NCI-H345 treated with DMSO at 0.1 percent for 48 hours (cell line): ENCODE results near the gene RNPS1.
A peak's percentile ranks its signal among the peaks of the same experiment; 100 is the strongest.

Experiments used
- DNase-seq: peaks from one replicate; lab custom pipeline; 2025; ENCODE audit not compliant: unreplicated experiment; lab: John Stamatoyannopoulos, UW

RNPS1 gene, protein sequence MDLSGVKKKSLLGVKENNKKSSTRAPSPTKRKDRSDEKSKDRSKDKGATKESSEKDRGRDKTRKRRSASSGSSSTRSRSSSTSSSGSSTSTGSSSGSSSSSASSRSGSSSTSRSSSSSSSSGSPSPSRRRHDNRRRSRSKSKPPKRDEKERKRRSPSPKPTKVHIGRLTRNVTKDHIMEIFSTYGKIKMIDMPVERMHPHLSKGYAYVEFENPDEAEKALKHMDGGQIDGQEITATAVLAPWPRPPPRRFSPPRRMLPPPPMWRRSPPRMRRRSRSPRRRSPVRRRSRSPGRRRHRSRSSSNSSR

DNA sequence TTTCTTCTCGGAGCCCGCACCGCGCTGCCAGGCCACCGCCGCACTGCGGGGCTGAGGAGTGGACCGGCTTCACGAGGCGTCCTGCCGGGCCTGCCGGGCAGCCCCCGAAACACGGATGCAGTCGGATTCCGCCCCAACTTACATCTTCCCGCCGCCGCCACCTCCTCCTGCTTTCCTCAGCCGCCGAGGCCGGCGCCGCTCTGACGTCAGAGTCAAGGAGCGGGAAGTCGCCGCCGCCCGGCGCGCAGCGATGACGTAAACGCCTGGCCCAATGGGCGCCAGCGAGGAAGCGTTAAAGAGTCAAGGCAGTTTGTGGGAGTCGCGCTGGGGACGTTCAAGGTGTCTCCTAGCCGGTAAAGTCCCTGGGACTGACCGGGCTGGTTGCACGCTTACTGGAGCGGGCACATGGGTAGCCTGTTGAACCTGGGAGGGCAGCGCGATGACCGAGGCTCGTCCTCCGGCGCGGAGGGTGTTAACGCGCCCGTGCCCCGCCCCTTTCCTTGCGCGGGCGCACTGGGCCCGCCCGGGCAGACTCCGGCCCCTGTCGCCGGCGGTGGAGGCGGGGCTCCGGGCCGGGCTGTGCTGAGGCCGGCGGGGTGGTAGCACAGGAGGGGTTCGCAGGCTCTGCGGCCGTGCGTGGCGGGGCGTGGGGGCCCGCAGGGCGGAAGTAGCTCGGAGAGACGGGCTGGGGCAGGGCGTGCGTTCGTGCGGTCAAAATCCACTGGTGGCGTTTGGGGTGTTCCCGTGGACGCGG, at the start of gene RNPS1:
TSS of gene RNPS1 (minus strand) at position 214 of the 754 bp plus-strand sequence. CDS start 3,483 bp downstream, outside the sequence.
- DNase-seq: peak; percentile 95

DNA sequence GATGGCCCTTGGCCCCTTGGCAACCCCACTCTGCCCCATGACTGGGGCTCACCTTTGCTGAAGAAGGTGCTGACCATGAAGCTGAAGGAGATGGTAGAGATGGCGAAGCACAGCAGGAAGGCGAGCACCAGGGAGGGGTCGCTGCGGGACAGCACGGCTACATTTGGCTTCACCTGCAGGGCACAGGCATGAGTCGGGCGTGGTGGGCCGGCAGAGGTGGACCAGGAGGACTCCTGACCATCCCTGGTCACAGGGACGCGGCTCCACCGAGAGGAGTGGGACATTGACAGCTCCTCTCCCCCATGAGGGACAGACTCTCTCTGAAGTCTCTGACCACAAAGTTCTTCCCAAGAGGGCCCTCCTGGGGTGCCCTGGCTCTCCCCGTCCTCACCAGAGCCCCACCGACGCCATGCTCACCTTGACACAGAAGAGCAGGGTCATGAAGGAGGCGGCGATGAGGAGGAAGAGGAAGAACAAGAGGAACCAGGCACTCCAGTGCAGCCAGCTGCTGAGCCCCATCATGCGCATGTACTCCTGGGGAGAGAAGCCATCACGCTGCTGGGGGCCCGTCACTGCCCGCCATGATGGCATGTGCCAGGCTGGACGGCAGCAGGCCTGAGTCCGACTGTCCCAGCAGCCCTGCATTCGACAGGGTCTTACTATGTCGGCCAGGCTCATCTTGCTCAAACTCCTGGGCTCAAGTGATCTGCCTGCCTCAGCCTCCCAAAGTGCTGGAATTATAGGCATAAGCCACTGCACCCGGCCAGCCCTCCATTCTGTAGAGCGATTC, 49.5 kb upstream of the RNPS1 start:
- DNase-seq: no peak

DNA sequence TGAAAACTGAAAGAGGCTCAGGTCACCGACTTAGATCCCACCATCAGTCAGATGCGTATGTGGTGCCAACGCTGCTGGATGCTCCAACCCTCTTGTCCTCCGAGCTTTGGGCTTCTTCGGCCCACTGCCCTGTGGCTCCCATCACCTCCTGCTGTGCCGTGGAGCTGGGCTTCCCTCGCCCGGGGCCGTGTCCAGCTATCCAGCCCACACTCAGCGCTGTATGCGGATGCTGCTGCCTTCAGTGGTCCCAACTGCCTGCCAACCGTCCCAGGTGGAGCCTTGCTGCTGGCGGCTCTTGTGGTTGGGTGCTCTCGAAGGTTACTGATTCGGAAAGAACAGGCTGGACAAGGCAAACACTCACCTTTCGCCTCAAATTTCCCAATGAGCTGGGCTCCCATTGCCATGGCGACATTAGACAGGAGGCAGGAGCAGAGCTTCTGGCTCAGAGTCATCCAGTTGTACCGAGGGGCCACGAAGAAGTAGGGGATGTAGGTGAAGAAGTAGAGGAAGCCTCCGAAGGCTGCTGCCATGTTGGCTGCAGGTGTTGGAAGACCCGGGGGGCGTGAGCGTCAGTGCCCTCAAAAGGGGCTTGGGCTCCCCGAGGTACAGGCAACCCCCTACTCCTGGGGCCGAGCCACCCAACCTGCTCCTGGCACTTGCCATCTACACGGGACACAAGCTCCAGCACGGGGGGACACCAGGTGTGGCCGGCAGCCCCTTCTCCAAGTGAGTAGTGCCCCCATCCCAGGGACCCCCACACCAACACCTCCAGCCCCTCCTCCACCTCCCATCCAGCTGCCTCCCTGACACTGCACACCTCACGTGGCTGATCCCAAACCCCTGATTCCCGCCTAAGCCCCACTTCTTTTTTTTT, 40.4 kb upstream of the RNPS1 start:
- DNase-seq: no peak

DNA sequence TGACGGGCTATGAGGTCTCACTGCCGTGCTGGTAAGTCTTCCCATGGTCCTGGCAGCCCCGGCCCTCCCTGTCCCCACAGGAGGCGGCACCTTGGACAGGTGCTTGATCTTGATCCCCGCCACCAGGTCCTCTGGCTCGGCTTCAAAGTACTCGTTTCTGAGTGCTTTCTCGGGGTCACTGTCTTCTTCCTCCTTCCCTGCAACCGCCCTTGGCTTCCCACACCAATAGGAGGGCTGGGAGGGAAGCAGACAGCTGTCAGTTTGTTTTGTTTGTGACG, 31.9 kb upstream of the RNPS1 start:
- no peak for DNase-seq

DNA sequence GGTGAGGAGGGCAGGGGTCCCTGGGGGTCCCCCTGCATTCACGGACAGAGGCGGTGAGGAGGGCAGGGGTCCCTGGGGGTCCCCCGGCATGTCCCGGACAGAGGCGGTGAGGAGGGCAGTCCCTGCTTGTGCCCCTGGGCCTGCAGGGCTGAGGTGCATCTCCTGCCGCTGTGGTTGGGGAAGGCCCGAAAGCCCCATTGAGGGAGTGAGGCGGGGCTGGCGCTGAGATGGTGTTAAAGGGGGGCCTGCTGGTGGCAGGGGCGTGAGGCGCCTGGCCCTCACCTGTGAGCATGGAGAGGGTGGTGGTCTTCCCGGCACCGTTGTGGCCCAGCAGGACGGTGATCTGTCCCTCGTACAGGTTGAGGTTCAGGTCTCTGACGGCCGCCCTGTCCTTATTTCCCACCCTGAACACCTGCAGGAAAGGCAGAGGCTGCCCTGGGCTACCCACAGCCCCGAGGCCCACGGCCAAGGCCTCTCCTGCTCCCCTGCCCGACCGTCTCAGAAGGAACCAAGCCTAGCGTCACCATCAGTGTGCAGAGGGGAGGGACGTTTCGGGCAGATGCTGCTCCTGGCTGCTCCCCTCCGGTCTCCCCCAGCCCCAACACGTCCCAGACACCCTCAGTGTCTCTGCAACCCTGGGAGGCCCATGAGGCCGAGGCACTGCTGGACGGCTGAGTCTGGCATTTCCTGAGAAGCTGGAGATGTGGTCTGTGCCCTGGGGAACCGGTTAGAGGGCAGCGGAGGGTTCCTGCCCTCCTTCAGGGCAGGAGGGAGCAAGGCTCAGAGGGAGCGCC, 31.4 kb upstream of the RNPS1 start:
- DNase-seq: no peak

DNA sequence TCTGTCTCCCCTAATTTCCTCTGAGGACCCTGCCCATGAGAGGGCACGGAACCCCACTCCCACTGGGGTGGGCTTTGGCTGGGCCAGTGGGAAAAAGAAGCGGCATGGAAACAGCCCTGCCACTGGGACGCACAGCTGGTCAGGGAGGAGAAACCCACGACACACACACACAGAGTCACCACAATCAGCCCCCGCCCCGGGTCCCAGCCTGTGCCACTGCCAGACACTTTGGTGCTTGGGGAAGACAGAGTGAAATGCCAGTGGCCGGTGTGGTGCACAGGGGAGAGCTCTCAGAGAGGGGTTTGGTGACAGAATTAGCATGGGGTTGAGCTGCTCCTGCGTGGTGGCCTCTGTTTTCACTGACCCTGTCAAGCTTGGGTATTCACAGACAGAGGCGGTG, 30.7 kb upstream of the RNPS1 start:
- no peak for DNase-seq

DNA sequence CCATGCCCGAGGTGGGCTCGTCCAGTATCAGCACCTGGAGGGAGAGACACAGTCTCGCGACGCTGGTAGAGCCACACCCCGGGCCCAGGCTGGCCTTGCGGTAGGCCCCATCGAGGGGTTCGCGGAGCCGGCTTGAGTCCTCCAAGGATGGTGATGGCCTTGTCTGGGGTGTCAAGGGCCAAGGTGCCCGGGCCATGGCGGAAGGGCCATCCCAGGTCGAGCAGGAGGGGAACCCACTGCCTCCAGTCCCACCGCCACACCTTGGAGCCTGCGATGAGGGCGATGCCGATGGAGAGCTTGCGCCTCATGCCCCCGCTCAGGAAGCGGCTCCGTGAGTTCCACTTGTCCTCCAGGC, 29.6 kb upstream of the RNPS1 start:
- DNase-seq: no peak

DNA sequence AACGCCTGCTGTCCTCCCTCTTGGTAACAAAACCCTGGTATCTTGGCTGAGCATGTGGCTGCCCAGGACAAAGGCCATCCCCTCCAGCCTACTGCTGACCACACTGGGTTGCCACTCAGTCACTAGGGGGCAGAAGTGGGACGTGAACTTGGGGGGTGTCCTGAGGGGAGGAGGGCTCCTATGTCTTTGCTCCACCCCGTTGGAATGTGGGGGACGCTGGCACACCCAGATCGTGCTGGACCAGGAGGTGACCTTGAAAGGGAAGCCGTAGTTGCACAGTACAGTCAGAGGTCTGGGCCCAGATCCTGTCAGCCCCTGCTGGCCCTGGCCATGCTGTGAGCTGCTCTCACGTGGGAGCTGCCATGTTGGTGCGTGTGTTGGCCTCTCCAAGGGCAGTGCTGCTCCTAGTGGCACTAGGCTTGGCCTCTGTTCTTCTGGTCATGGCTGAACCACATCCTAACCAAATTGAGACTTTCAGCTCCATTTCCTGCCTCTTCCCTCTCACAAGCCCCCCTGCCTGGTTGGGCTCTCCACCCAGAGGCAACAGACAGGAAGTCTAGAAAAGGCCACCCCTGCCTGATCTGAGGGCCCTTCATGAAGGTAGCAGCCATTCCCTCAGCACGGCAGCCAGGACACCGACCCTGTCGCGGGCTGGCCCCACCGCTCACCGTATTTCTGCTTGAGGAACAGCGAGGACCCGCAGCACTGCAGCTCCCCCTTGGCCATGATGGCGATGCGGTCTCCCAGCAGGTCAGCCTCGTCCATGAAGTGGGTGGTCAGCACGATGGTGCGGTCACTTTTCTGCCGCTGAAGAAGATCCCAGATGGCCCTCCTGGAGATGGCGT, 29.0 kb upstream of the RNPS1 start:
- DNase-seq: no peak

DNA sequence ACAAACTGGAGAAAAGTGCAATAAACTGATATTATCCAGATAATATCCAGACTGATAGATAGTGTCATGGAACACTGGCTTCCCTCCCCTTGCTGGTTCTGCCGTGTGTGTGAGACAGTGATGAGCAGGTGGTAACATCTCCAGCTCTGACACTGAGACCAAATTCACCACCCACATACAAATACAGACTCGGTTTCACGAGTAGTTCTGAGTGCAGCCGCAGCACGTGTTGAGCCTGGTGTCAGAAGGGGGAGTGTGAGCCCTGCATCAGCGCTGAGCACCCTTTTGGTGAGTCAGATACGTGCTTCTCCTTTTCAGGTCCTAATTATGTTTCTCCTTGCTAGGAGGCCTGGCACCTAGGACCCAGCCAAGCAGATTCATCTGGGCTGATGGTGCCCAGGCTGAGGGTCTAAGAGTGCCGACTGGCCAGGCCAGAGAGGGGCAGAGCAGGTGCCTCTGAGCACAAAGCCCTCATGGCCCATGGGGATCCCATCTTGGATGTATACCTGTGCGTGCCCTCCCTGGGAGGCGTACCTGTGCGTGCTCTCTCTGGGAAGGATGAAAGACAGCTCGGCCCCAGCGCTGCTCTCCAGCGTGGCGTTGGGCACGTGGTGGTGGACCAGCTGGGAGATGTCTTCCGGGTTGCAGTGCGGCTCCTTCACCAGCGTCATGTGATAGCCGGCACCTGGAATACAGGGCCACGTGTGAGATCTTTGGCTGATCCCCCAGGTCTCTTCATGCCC, 27.3 kb upstream of the RNPS1 start:
- DNase-seq: no peak

DNA sequence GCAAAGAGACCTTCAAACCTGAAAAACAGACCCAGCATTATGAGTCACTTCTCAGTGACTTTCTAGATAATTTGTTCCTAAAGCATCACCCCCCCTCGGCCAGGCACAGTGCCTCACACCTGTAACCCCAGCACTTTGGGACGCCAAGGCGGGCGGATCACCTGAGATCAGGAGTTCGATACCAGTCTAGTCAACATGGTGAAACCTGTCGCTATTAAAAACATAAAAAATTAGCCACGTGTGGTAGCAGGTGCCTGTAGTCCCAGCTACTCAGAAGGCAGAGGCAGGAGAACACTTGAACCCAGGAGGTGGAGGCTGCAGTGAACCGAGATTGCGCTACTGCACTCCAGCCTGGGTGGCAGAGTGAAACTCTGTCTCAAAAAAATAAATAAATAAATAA, 24.3 kb upstream of the RNPS1 start:
- no peak for DNase-seq

DNA sequence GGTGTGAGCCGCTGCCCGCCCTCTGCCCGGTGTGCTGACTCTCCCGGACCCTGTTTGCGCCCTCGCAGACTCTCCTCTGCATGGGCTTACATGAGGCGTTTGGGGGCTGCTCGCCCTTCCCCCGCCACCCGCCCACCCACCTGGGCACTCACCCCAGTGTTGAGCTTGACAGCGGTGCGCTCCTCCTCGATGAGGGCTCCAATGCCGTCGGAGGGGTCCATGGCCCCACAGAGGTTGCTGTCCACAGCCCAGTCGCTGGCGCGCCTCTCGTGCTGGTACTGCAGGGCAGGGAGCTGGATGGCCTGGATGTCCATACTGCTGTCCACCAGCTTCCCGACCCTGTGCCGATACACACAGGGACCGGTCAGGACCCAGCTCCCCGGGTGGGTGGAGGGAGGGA, 21.4 kb upstream of the RNPS1 start:
- no peak for DNase-seq

DNA sequence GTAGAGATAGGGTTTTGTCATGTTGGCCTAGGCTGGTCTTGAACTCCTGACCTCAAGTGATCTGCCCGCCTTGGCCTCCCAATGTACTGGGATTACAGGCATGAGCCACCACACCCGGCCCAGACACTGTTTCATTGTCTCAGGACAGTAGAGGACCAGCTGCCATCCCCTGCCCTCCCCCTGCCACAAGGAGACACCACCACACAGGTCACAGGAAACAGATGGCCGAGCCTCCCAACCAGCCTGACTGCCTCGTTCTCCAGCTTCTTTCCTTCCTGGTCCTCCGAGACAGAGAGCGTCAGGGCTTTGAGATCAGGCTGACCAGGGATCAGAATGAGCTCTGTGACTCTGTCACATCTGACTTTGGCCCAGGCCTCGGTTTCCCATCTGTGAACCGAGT, 20.8 kb upstream of the RNPS1 start:
- no peak for DNase-seq

DNA sequence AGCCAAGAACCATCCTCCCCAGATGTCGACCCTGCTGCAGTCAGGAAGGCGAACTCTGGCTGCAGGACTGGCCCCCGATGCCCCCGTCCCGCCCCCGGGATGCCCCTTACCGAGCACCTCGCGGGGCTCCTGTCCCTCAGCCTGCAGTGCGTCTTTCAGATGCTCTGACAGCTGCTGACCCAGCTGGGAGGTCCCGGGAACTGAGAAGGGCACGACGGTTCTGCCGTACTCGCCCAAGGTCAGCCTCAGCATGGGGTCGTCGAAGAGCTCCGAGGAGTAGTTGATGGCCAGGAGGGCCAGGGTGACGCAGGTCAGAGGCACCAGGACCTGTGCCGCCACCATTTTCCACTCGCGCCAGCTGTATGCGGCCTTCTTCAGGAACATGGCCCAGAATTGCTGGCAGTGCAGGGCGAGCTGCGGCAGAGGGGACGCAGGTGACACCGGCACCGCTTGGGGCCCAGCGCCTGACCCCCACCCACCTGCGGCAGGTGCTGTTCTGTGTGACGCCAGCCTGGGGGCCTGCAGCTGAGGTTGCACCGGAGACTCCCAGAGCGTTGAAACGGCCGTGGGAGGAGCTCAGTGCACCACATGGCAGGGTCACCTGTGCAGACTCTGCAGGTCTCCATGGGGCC, 20.1 kb upstream of the RNPS1 start:
- DNase-seq: no peak

DNA sequence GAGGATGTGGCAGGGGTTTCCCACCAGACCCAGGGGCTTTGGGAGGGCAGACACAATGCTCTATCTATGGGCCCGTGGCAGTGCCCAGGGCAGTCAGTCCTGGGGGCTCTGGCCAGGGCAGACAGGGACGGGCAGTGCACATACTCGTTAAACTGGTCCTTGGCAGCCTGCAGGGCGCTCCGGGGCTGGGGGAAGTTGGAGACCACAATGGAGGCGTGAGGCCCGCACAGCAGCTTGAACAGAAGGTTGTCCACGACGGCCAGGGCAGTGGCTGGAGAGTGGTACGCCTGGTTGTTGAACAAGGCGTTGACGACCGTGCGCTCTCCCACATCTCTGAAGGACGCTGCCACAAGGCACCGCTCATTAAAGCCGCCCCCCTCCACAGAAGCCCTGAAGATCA, 18.6 kb upstream of the RNPS1 start:
- DNase-seq: no peak

DNA sequence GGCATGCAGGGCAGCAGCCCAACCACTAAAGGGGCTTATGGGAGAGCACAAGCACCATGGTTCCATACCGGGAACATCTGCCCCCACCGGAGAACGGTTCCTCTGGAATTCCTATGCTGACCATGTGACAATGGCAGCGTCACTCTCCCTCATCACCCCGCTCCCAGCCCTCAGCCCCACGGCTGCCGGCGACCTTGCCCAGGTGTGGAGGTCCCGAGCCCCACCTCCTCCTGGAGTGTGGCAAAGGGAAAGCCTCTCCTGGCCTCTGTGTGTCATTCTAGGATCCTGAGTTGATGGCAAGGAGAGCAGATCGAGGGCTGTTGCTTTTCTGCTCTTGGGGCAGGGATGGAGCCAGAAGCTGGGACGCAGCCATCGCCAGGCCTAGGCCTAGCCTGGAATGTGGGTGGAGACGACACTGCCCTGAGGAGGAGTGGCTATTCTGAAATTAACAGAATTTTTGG, 17.8 kb upstream of the RNPS1 start:
- DNase-seq: no peak

DNA sequence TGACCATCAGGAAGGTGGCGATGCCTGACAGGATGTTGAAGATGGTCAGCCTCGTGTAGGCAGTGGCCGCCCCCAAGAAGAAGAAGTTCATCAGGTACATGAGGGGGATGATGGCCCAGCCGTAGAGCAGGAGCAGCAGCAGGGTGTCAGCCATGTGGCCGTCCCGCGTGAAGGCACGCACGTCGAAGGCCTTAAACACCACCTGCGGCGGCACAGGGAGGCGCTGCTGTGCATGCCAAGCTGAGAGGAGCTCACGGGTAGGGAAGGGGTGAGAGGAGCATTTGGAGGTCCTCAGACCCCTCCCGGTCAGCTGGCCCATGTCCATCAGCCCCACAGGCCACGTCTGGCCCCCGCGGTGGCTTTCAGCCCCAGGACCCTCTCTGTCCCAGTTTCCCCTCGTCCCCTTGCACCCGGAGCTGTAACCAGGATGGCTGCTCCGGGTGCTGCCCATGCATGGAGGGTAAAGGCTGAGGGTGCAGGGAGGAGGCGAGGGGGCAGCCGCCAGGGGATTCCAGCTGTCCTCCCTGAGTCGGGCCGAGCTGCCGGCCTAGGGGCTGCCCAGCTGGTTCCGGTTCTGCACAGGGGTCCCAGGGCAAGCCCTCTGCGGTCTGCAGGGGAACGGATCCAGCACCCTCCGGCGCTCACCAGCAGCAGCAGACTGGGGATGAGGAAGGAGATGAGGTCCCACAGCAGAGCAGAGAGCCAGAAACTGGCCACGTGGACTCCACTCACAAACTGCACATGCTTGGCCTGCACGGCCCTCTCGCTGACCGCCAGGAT, 17.1 kb upstream of the RNPS1 start:
- no peak for DNase-seq

DNA sequence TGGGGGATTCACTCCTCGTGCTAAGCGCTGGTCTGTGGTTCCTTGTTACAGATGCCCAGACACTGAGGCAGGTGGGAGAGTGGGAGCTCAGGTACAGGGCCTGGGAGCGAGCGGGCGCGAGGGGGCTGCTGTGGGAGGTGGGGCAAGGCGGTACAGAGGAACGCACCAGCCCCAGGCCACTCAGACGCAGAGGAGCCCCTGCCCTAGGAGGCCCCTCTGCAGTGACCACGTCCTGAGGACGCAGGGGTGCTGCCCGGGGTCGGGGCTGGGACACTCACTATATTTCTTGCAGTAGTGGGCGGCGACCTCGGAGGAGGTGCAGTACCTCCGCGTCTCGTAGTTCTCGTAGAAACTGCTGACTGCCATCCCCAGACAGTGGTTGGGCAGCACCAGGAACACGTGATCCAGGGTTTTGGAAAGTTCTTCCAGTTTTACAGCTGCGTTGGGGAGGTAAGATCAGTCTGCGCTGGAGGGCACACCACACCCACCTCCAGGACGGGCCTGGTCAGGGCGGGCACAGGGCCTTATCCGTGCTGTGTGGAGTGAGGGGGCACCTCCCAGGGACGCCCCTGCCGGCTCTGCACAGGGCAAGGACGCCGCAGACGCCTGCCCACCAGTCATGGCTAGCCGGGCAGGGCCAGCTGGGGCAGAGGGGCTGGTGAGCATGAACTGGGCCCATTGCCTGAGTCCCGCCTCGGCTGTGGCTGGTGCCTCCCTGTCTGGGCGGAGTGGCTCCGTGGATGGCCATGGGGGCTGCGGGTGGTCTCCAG, 16.3 kb upstream of the RNPS1 start:
- DNase-seq: no peak
